ENCODE measurements around the gene FLT3LG. TPM values are rescaled to one million over a fixed set of nuclear protein-coding genes. Genes with fewer than 3 reads are reported as not detected.

FLT3LG gene
- total and polyA plus RNA-seq, 9 of the 15 experiments (the other 6 are each of a cell fraction or from before 2014, with no cell fraction given): 0.31 to 6.4 (median 1.1) TPM

- peak; percentile 34; the same call in 1 of the 2 replicates for TF ChIP-seq GABPB1 (CRISPR knock-in tag; IDR thresholded peaks at IDR 0.05)
These were observed 5.1 kb upstream of the FLT3LG start (continued) for GRCh38 chr19:49468746-49469447.

- no peak overlapping the region for H2AFZ ChIP-seq (ENCODE audit: low read depth, low read length)
- no TSS peak for BruUV-seq (replicated peaks)
- WGBS (ENCODE audit: insufficient coverage, low coverage, missing lambda C conversion rate): 93% methylated on average over 20 of the region's 25 CpGs
- CTCF ChIA-PET (ENCODE audit: low intra/inter-chr PET ratio): interaction anchor here (0.6 kb wide), 1 partner anchor 667 kb away, joined by 4 read pairs; no protein-coding TSS in a partner anchor
- peaks cover 16 to 49% of the 10 kb centered on the region in 2 experiments for H3K4me1 ChIP-seq (replicated peaks in 1 of 2; ENCODE audit: control insufficient read depth in 2 of 2, insufficient read depth in 2 of 2, low read length in 2 of 2)
- H3K9ac ChIP-seq (ENCODE audit: insufficient read depth in 1 of 2, low read depth in 2 of 2, low read length in 2 of 2): peak overlapping the region in 1 of 2 experiments; percentile 73; a peak in 2 of 4 replicates
- in situ Hi-C loops (cut with MboI): no loop called here
- H3K36me3 ChIP-seq (ENCODE audit: control insufficient read depth, insufficient read depth, low read length): peaks cover 32% of the 10 kb centered on the region; the same call in 2 of the 3 replicates
- H3K27me3 ChIP-seq (ENCODE audit: control insufficient read depth in 2 of 2, insufficient read depth in 2 of 2, low read length in 2 of 2): no peaks in the 10 kb centered on the region
- no peak overlapping the region for H3K4me2 ChIP-seq (ENCODE audit: insufficient read depth, low read length)
- DNase-seq (ENCODE audit: extremely low read depth in 1 of 4, low spot score in 3 of 4) (peak in 1 of 4 experiments; percentile 29), FAIRE-seq (no peak), ATAC-seq (peak; percentile 65)
- H3K9me1 ChIP-seq (ENCODE audit: control insufficient read depth, insufficient read depth, low read length): no peaks in the 10 kb centered on the region
- no peak overlapping the region for H3K4me3 ChIP-seq
- H3K9me3 ChIP-seq (replicated peaks; ENCODE audit: control insufficient read depth, insufficient read depth, low read depth, low read length): no peaks in the 10 kb centered on the region
- intact Hi-C loops (cut with micrococcal nuclease): loop anchor here (1.0 kb wide), 1 partner anchor 78 kb away; no protein-coding TSS in a partner anchor
- no peaks in the 10 kb centered on the region for H3K79me2 ChIP-seq (ENCODE audit: control insufficient read depth, insufficient read depth, low read length)
- POLR2A ChIA-PET: interaction anchor here (1.2 kb wide), 1 partner anchor 17 kb away, joined by 4 read pairs; the partner anchor contains the start of gene ALDH16A1
- peaks cover 5% of the 10 kb centered on the region; the same call in 1 of the 2 replicates for H4K20me1 ChIP-seq (replicated peaks; ENCODE audit: control insufficient read depth, insufficient read depth, low read length)
- no peak overlapping the region for H3K27ac ChIP-seq (ENCODE audit: extremely low read depth, low read depth, low read length)
- TF ChIP-seq SP2 (IDR thresholded peaks at IDR 0.05; ENCODE audit: extremely low read depth, low read depth, low read length, poor library complexity, severe bottlenecking) (no peak), POLR2AphosphoS5 (IDR thresholded peaks at IDR 0.05; ENCODE audit: control insufficient read depth, insufficient read depth, low read depth, low read length) (0 out of 2 replicates have a peak, but pooled peaks have one; percentile 8), KDM1A (IDR thresholded peaks at IDR 0.05) (peak in 1 of 2 experiments; percentile 21; a peak in 1 of 4 replicates), CREM (IDR thresholded peaks at IDR 0.05; ENCODE audit: low read depth) (0 out of 2 replicates have a peak, but pooled peaks have one; percentile 15), SMARCA5 (IDR thresholded peaks at IDR 0.05) (peak; percentile 80), NCOA2 (IDR thresholded peaks at IDR 0.05; ENCODE audit: partially characterized antibody in 2 of 2) (no peak), REST (IDR thresholded peaks at IDR 0.05; ENCODE audit: borderline replicate concordance) (peak; percentile 36; the same call in 1 of the 2 replicates), REST (CRISPR knock-in tag; IDR thresholded peaks at IDR 0.05; ENCODE audit: low read depth) (no peak), KAT7 (CRISPR knock-in tag; IDR thresholded peaks at IDR 0.05; ENCODE audit: borderline replicate concordance) (no peak)
These were observed 4.0 kb upstream of the FLT3LG start for GRCh38 chr19:49469828-49470614.
